Natural killer cell (primary cell): ENCODE measurements around the gene C12orf43. TPM values are rescaled to one million over a fixed set of nuclear protein-coding genes. Genes with fewer than 3 reads are reported as not detected.

Source experiments
- ATAC-seq, 3 donors: fragments of 150-1000 bp in 2 of 3; fragments of 200-7000 bp in 1 of 3; cut with Tn5 transposase; 1 replicate in 1 of 3; 2 replicates in 2 of 3; pipeline ENCODE4 v1.10.0; 2021; ENCODE audit warnings: mild to moderate bottlenecking in 2 of 3, moderate library complexity in 2 of 3
- DNase-seq, 2 donors: peaks; one replicate each; pipeline versions ENCODE4 v3.0.0 to v3.0.0-alpha.2; 2013 to 2021; ENCODE audit warnings: mixed read lengths in 1 of 2
- H3K27ac ChIP-seq: one replicate; pipeline ENCODE4 v1.5.1; 2013; ENCODE audit warnings: mild to moderate bottlenecking, low read length
- H3K27me3 ChIP-seq: one replicate; pipeline ENCODE4 v1.6.1; 2013; ENCODE audit warnings: low read length; ENCODE audit not compliant: control insufficient read depth, insufficient read depth
- H3K36me3 ChIP-seq: one replicate; pipeline ENCODE4 v1.6.1; 2013; ENCODE audit warnings: low read length; ENCODE audit not compliant: control insufficient read depth, insufficient read depth
- H3K4me1 ChIP-seq: one replicate; pipeline ENCODE4 v1.6.1; 2013; ENCODE audit warnings: low read length; ENCODE audit not compliant: control insufficient read depth, insufficient read depth
- H3K4me3 ChIP-seq: one replicate; pipeline ENCODE4 v1.5.1; 2013; ENCODE audit warnings: low read length
- H3K9me3 ChIP-seq: one replicate; pipeline ENCODE4 v1.6.1; 2013; ENCODE audit warnings: low read length; ENCODE audit not compliant: control insufficient read depth, insufficient read depth
- H3K27ac Mint-ChIP-seq, 2 donors: one replicate each; pipeline ENCODE4 v1.8.0; 2022; ENCODE audit warnings: mild to moderate bottlenecking in 2 of 2, mixed read lengths in 2 of 2, moderate library complexity in 1 of 2
- H3K27me3 Mint-ChIP-seq, 2 donors: one replicate each; pipeline ENCODE4 v1.8.0; 2022; ENCODE audit warnings: low read depth in 2 of 2, mixed read lengths in 2 of 2
- H3K36me3 Mint-ChIP-seq: one replicate; pipeline ENCODE4 v1.8.0; 2022; ENCODE audit warnings: mixed read lengths
- H3K4me1 Mint-ChIP-seq, 2 donors: one replicate each; pipeline ENCODE4 v1.8.0; 2022; ENCODE audit warnings: mixed read lengths in 2 of 2
- H3K4me3 Mint-ChIP-seq: one replicate; pipeline ENCODE4 v1.8.0; 2022; ENCODE audit warnings: mild to moderate bottlenecking, moderate library complexity, mixed read lengths
- H3K9me3 Mint-ChIP-seq, 2 donors: one replicate each; pipeline ENCODE4 v1.8.0; 2022; ENCODE audit warnings: mixed read lengths in 2 of 2
- CTCF ChIP-seq: fragments of 200-600 bp; IDR thresholded peaks from one replicate; pipeline ENCODE4 v1.8.0; 2022; ENCODE audit warnings: antibody characterized with exemption
- WGBS: methylation state at CpG from one replicate; pipeline ENCODE4 v1.1.7; 2013; ENCODE audit warnings: missing lambda C conversion rate; ENCODE audit not compliant: insufficient coverage; 5-methylcytosine and 5-hydroxymethylcytosine counted together
- intact Hi-C: fragments of 100-400 bp; cut with micrococcal nuclease; formaldehyde crosslinking; loops from one replicate; pipeline ENCODE4 v1.14.2; 2022
- total RNA-seq, 4 donors: library from RNA; stranded (reverse); fragments of 120-200 nt in 1 of 4; gene quantifications; one replicate each; pipeline versions ENCODE4 v1.2.3 to v1.2.4, GENCODE V29; 2013 to 2022

C12orf43 gene
- total RNA-seq, 3 donors from 2014 or later (not counting 1 experiment from before 2014, with no cell fraction given), result 16.0 to 19.9 (median 18.0) TPM

- WGBS, result 25% methylated on average over 13 of the region's 13 CpGs
Observed at GRCh38 chr12:121038861-121039668, 22.8 kb upstream of the C12orf43 start, which contains the start of gene OASL. Gene OASL, minus strand, starts transcription at chr12:121039246. Its CDS starts 275 bp downstream, at chr12:121038971.

GRCh38 chr12:121036810-121037326 is 20.6 kb upstream of the C12orf43 start:
- H3K27ac ChIP-seq, result peak overlapping the region; percentile 44
- WGBS, result 40% methylated on average over 6 of the region's 6 CpGs
- no peaks in the 10 kb centered on the region for H3K36me3 Mint-ChIP-seq
- peaks cover 72% of the 10 kb centered on the region for H3K4me1 ChIP-seq
- ATAC-seq (peak; percentile 16 to 33 (median 24)), DNase-seq (peak; percentile 28 to 74)
- peaks cover 0 to under 1% of the 10 kb centered on the region in 2 donors for H3K27me3 Mint-ChIP-seq
- no peaks in the 10 kb centered on the region for H3K27me3 ChIP-seq
- peak overlapping the region; percentile 76 to 82 for H3K27ac Mint-ChIP-seq
- H3K9me3 ChIP-seq, result no peaks in the 10 kb centered on the region
- peak overlapping the region; percentile 77 for H3K4me3 Mint-ChIP-seq
- intact Hi-C loops, result no loop called here
- no peak overlapping the region for H3K4me3 ChIP-seq
- no peaks in the 10 kb centered on the region for H3K9me3 Mint-ChIP-seq
- no peak for TF ChIP-seq CTCF
- no peaks in the 10 kb centered on the region for H3K36me3 ChIP-seq
- peaks cover 57 to 63% of the 10 kb centered on the region in 2 donors for H3K4me1 Mint-ChIP-seq

More at GRCh38 chr12:121038861-121039668, 22.8 kb upstream of the C12orf43 start, which contains the start of gene OASL:
- Mint-ChIP-seq H3K27ac (peak within 1 kb of the TSS; percentile 93 to 96), H3K9me3 (no peaks in the 10 kb centered on the region), H3K4me3 (peak within 1 kb of the TSS; percentile 97), H3K27me3 (peaks cover 9 to 18% of the 10 kb centered on the region in 2 donors), H3K36me3 (no peaks in the 10 kb centered on the region), H3K4me1 (peaks cover 43 to 47% of the 10 kb centered on the region in 2 donors)
- intact Hi-C loops, result loop anchor here (1.0 kb wide), 2 partner anchors 21 to 23 kb away; partner anchors contain the start of gene C12orf43
- H3K4me1 ChIP-seq, result peaks cover 55% of the 10 kb centered on the region
- no peak for TF ChIP-seq CTCF
- H3K4me3 ChIP-seq, result peak within 1 kb of the TSS; percentile 60
- ATAC-seq (peak; percentile 62 to 83 (median 71)), DNase-seq (peak; percentile 67 to 81)
- H3K27me3 ChIP-seq, result no peaks in the 10 kb centered on the region
- H3K27ac ChIP-seq, result peak within 1 kb of the TSS; percentile 78
- no peaks in the 10 kb centered on the region for H3K9me3 ChIP-seq
- no peaks in the 10 kb centered on the region for H3K36me3 ChIP-seq

- intact Hi-C loops, result loop anchor here (1.0 to 2.0 kb wide), 2 partner anchors 26 to 58 kb away; no protein-coding TSS in a partner anchor
- no peaks in the 10 kb centered on the region for H3K27me3 Mint-ChIP-seq
- peaks cover 57 to 61% of the 10 kb centered on the region in 2 donors for H3K4me1 Mint-ChIP-seq
- Histone ChIP-seq H3K27ac (peak overlapping the region; percentile 82), H3K9me3 (no peaks in the 10 kb centered on the region), H3K36me3 (peaks cover 4% of the 10 kb centered on the region), H3K4me3 (no peak overlapping the region), H3K4me1 (peaks cover 70% of the 10 kb centered on the region), H3K27me3 (no peaks in the 10 kb centered on the region)
- WGBS, result 99% methylated on average over 5 of the region's 9 CpGs
- ATAC-seq (no peak), DNase-seq (peak in 1 of 2 donors; percentile 45)
- peak overlapping the region; percentile 87 to 94 for H3K27ac Mint-ChIP-seq
- no peak for TF ChIP-seq CTCF
- no peaks in the 10 kb centered on the region for H3K36me3 Mint-ChIP-seq
- H3K9me3 Mint-ChIP-seq, result no peaks in the 10 kb centered on the region
- H3K4me3 Mint-ChIP-seq, result peak overlapping the region; percentile 78
Observed at GRCh38 chr12:121034616-121035305, 18.5 kb upstream of the C12orf43 start.
